K562 (cell line): ENCODE data around the gene SLC7A4. TPM values are rescaled to one million over a fixed set of nuclear protein-coding genes. Genes with fewer than 3 reads are reported as not detected.

Experiments
- BCLAF1 ChIP-seq, 2 experiments: fragments of 450-650 bp in 1 of 2; IDR thresholded peaks; 2 replicates each; pipeline ENCODE4 v1.6.1; 2011 to 2017; ENCODE audit warnings: low read depth in 2 of 2, antibody characterized with exemption in 1 of 2, borderline replicate concordance in 1 of 2, low read length in 1 of 2, mild to moderate bottlenecking in 1 of 2, mixed read lengths in 1 of 2; ENCODE audit not compliant: control insufficient read depth in 1 of 2
- HEY1 ChIP-seq: fragments of 250-450 bp; sonication (Bioruptor Pico); IDR thresholded peaks from 2 replicates; pipeline ENCODE4 v1.5.0; 2020; ENCODE audit warnings: mild to moderate bottlenecking, moderate library complexity, borderline replicate concordance
- MAZ ChIP-seq, 2 experiments: fragments of 450-650 bp in 1 of 2; sonication (generic) in 1 of 2; formaldehyde crosslinking; IDR thresholded peaks in 1 of 2; conservative IDR thresholded peaks in 1 of 2; 2 replicates each; pipeline versions ENCODE4 v1.4.0 to v1.5.0; 2020; ENCODE audit warnings: mild to moderate bottlenecking in 1 of 2, missing genetic modification reagents in 1 of 2
- MTF1 ChIP-seq: fragments of 250-450 bp; sonication (Bioruptor Pico); IDR thresholded peaks from 2 replicates; pipeline ENCODE4 v1.9.0; 2021; ENCODE audit warnings: moderate library complexity, mild to moderate bottlenecking, inconsistent platforms, borderline replicate concordance
- SETDB1 ChIP-seq: IDR thresholded peaks from one replicate; pipeline ENCODE4 v1.6.1; 2012; ENCODE audit warnings: low read length, control low read depth, inconsistent platforms
- ZBED1 ChIP-seq: IDR thresholded peaks from 2 replicates; pipeline ENCODE4 v1.6.1; 2014
- polyA plus RNA-seq, 8 experiments: library from polyadenylated mRNA; depleted of rRNA in 4 of 8; stranded (reverse) in 5 of 8; unstranded in 3 of 8; fragments of >200 nt; fragmentation: Nextera tagmentation in 2 of 8; fragmentation: Illumina TruSeq in 1 of 8; extraction: Ambion mirVana in 2 of 8; extraction: Trizol in 1 of 8; gene quantifications; 2 replicates each; pipeline versions ENCODE4 v1.2.1 to v1.2.3, GENCODE V29; 2011 to 2014; ENCODE audit warnings: inconsistent platforms in 1 of 8, missing spikeins in 1 of 8
- total RNA-seq, 7 experiments: library from RNA; depleted of rRNA in 6 of 7; stranded (reverse); fragments of >200 nt in 6 of 7; fragmentation: Illumina TruSeq in 2 of 7; extraction: Trizol in 2 of 7; gene quantifications; 2 replicates each; pipeline versions ENCODE4 v1.2.1 to v1.2.3, GENCODE V29; 2011 to 2021; ENCODE audit warnings: low replicate concordance in 1 of 7

The SLC7A4 gene
- total and polyA plus RNA-seq, 9 of the 15 experiments (the other 6 are each of a cell fraction or from before 2014, with no cell fraction given) = not detected

- no peak for TF ChIP-seq BCLAF1 (IDR thresholded peaks at IDR 0.05; ENCODE audit: borderline replicate concordance in 1 of 2, control insufficient read depth in 1 of 2, low read depth in 2 of 2, low read length in 1 of 2)
- TF ChIP-seq SETDB1 = no peak
- TF ChIP-seq HEY1 = no peak
- TF ChIP-seq MAZ (CRISPR knock-in tag; conservative IDR thresholded peaks at IDR 0.05 in 1 of 2, IDR thresholded peaks at IDR 0.05 in 1 of 2) = no peak
- TF ChIP-seq ZBED1 = peak; percentile 47; the same call in 1 of the 2 replicates
- TF ChIP-seq MTF1 (CRISPR knock-in tag) = no peak
Measured at GRCh38 chr22:21029486-21030025, 2.8 kb downstream of the SLC7A4 start (continued).
